Brain microvascular endothelial cell (primary cell): ENCODE results near the gene GCN1.
A peak's percentile ranks its signal among the peaks of the same experiment; 100 is the strongest.
"Not testable (repeated sequence)": the region's sequence is repeated elsewhere in the genome, so short reads cannot be mapped to it uniquely, and the experiment has no call there.

ENCODE experiments used
- DNase-seq: peaks from one replicate; pipeline ENCODE4 v3.0.0-alpha.2; 2020
- H3K27ac ChIP-seq: fragments of 250-450 bp; sonication (Bioruptor Pico); 2 replicates; pipeline ENCODE4 v1.5.1; 2020; ENCODE audit warnings: mild to moderate bottlenecking, moderate library complexity
- H3K27me3 ChIP-seq: fragments of 250-450 bp; sonication (Bioruptor Pico); replicated peaks from 2 replicates; pipeline ENCODE4 v1.5.1; 2020; ENCODE audit warnings: mild to moderate bottlenecking
- H3K36me3 ChIP-seq: fragments of 250-450 bp; sonication (Bioruptor Pico); replicated peaks from 2 replicates; pipeline ENCODE4 v1.5.1; 2020; ENCODE audit warnings: mild to moderate bottlenecking
- H3K4me3 ChIP-seq: 2 replicates; pipeline ENCODE4 v1.5.1; 2011; ENCODE audit warnings: low read depth, mild to moderate bottlenecking, control low read depth, low read length, moderate library complexity
- in situ Hi-C: cut with HindIII; loops from 2 replicates; pipeline ENCODE4 v1.10.0; 2017; ENCODE audit warnings: low sequenced_read_pairs, low pct_ligation_motif_present
- TF ChIP-seq, protein P1 (sequence below): IDR thresholded peaks from 2 replicates; pipeline ENCODE4 v1.5.1; 2011; ENCODE audit warnings: low read depth, mild to moderate bottlenecking, moderate library complexity, low read length, control low read depth, inconsistent platforms; ENCODE audit errors: missing control alignments

The GCN1 gene

DNA sequence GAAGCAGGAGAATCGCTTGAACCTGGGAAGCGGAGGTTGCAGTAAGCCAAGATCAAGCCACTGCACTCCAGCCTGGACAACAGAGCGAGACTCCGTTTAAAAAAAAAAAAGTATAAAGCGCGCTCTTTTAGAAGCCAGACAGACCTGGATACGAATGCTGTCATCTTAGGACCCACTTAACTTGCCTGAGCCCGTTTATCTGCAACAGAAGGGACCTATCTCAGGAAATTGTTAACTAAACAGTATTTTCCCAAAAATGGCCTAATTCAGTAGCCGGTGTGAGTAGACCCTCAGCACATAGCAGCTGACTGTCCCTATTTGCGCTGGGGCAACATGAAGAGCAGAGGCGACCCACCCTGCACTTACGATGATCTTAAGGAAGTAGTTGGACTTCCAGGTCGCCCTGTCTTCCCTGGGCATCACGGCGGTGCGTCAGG, 5.9 kb upstream of the GCN1 start:
- Histone ChIP-seq H3K27ac (peak overlapping the region; percentile 87), H3K27me3 (no peaks in the 10 kb centered on the region), H3K4me3 (peak overlapping the region; percentile 98), H3K36me3 (peaks cover 53% of the 10 kb centered on the region)
- no peak for DNase-seq
- in situ Hi-C loops: no loop called here
- TF ChIP-seq, protein P1, sequence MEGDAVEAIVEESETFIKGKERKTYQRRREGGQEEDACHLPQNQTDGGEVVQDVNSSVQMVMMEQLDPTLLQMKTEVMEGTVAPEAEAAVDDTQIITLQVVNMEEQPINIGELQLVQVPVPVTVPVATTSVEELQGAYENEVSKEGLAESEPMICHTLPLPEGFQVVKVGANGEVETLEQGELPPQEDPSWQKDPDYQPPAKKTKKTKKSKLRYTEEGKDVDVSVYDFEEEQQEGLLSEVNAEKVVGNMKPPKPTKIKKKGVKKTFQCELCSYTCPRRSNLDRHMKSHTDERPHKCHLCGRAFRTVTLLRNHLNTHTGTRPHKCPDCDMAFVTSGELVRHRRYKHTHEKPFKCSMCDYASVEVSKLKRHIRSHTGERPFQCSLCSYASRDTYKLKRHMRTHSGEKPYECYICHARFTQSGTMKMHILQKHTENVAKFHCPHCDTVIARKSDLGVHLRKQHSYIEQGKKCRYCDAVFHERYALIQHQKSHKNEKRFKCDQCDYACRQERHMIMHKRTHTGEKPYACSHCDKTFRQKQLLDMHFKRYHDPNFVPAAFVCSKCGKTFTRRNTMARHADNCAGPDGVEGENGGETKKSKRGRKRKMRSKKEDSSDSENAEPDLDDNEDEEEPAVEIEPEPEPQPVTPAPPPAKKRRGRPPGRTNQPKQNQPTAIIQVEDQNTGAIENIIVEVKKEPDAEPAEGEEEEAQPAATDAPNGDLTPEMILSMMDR: no peak

DNA sequence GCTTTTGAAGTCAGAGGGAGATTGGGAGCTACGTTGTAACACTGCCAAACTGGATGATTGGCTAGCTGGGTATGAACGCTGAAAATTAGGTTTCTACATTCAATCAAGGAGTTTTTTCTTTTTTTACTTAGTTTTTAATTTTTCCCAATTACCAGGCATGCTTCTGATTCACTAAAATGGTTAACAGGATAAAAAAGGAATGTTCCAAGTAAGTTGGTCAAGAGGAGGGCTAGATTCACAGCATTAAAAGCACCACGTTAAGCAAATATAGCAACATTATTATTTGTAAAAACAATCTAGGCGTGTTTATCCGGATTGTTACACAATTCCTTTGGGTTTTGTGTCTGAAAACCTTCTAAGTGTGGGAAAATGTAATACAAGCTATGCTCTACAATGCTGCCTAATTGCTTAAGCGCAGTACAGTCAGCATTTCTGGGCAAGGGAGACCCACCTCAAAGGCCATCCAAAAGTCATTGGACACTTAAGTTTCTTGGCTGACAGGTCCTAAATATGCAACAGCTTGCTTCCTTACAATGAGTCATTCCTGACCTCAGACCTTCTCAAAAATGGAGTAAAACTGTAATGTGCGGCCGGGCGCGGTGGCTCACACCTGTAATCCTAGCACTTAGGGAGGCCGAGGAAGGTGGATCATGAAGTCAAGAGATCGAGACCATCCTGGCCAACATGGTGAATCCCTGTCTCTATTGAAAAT, 5.2 kb upstream of the GCN1 start:
- Histone ChIP-seq H3K27ac (peak overlapping the region; percentile 87), H3K4me3 (peak overlapping the region; percentile 98), H3K36me3 (peaks cover 53% of the 10 kb centered on the region), H3K27me3 (no peaks in the 10 kb centered on the region)
- in situ Hi-C loops: no loop called here
- peak; percentile 27 for DNase-seq
- TF ChIP-seq, protein P1: no peak

DNA sequence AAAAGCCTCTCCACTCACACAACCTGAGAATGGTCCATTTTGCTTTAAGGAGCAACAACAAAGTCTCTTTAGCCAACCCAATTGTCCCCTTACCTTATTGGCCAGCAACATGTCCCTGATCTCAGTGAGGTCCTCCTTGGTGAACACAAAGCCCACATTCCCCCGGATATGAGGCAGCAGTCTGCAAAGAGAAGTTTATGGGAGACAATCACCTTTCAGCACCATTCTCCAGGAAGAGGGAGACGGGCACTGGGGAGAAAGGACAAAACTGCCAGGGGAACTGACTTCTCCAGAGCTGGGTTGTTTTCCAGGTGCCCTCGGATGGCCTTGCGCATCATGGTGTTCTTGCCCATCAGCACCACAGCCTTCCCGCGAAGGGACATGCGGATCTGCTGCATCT, 4.5 kb upstream of the GCN1 start:
- no peak for DNase-seq
- TF ChIP-seq, protein P1: no peak
- in situ Hi-C loops: no loop called here
- Histone ChIP-seq H3K36me3 (peaks cover 53% of the 10 kb centered on the region), H3K27ac (no peak overlapping the region), H3K4me3 (peak overlapping the region; percentile 98), H3K27me3 (no peaks in the 10 kb centered on the region)

DNA sequence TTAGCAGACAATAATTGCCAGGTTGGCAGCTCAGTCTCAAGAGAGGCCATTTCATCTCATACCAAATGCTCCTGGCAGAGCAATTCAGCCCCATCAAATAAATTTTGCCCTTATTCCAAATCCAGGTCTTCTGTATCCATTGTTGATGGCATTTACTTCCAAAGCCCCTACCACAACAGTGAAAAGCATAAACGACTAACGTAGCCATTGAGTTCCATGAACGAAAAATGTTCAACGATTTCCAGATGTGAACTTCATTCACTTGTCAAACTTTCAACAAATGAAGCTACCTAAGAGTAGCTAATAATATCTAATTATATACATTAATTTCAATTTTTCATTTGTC, 3.0 kb upstream of the GCN1 start:
- H3K4me3 ChIP-seq: no peak overlapping the region
- TF ChIP-seq, protein P1: no peak
- H3K27ac ChIP-seq: no peak overlapping the region
- DNase-seq: no peak
- peaks cover 53% of the 10 kb centered on the region for H3K36me3 ChIP-seq
- in situ Hi-C loops: no loop called here
- no peaks in the 10 kb centered on the region for H3K27me3 ChIP-seq

DNA sequence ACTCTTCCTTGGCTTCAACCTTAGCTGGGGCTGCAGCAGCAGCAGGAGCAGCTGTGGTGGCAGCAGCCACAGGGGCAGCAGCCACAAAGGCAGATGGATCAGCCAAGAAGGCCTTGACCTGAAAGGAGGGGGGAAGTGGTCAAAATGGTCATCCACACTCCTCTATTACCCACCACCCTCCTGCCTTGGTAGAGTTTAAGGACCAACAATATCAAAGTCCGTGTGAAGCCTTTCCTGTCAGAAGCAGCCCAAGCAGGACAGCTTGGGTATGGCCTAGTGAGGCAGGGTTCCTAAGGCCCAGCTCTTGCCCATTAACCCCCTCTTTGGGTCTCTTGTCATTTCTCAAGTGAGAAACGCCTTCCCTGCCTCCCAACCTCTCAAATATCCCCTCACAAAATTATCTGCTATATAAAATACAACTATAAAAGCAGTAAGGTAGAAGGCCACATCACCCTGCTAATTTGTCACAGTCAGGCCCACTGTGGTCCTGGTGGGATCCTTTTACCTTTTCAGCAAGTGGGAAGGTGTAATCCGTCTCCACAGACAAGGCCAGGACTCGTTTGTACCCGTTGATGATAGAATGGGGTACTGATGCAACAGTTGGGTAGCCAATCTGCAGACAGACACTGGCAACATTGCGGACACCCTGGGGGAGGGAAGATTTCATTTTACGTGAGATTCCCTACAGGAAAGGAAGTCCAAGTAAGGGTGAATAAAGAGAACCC, 2.5 kb upstream of the GCN1 start:
- in situ Hi-C loops, H3K27me3 ChIP-seq, H3K27ac ChIP-seq, DNase-seq: not testable (repeated sequence)
- peak overlapping the region; percentile 3 for H3K4me3 ChIP-seq
- peaks cover 53% of the 10 kb centered on the region for H3K36me3 ChIP-seq

DNA sequence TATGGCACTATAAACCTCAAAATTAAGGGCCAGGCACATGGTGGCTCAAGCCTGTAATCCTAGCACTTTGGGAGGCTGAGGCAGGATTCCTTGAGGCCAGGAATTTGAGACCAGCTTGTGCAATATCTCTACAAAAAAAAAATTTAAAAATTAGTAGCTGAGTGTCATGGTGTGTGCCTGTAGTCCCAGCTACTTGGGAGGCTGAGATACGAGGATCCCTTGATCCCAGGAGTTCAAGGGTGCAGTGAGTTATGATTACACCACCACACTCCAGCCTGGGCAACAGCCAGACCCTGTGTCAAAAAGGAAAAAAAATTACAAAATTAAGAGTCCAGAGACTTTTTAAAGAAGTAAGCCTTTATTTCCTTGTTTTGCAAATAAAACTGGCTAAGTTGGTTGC, 1.8 kb upstream of the GCN1 start:
- H3K36me3 ChIP-seq: peaks cover 53% of the 10 kb centered on the region
- TF ChIP-seq, protein P1: no peak
- no peak for DNase-seq
- in situ Hi-C loops: no loop called here
- H3K27me3 ChIP-seq: no peaks in the 10 kb centered on the region
- no peak overlapping the region for H3K4me3 ChIP-seq
- peak overlapping the region; percentile 92 for H3K27ac ChIP-seq
